Panc1 (cell line): ENCODE data around the gene HLA-A. TPM values are rescaled to one million over a fixed set of nuclear protein-coding genes. Genes with fewer than 3 reads are reported as not detected.

Experiments used
- ATAC-seq: fragments of 200-7000 bp; cut with Tn5 transposase; 2 replicates; pipeline ENCODE4 v1.9.1; 2020; ENCODE audit warnings: mild to moderate bottlenecking, moderate library complexity
- BruUV-seq: library from RNA; stranded (reverse); fragments of 400-500 nt; replicated peaks from 2 replicates; lab custom pipeline; 2021; lab: Mats Ljungman, UMichigan
- CTCF ChIA-PET: fragments of 300-600 bp; sonication (Branson Sonifier 250); formaldehyde crosslinking; loops from one replicate; lab custom pipeline; 2022; ENCODE audit warnings: antibody characterized with exemption; lab: Charles Lee
- POLR2A ChIA-PET: fragments of 300-600 bp; sonication (Branson Sonifier 250); formaldehyde crosslinking; loops from one replicate; lab custom pipeline; 2022; ENCODE audit warnings: antibody characterized with exemption; lab: Charles Lee
- DNase-seq: peaks from one replicate; pipeline ENCODE4 v3.0.0-alpha.2; 2010; ENCODE audit warnings: low read depth, low spot score
- H3K27ac ChIP-seq: 2 replicates; pipeline ENCODE4 v1.5.1; 2011; ENCODE audit warnings: mild to moderate bottlenecking, low read length, inconsistent platforms
- H3K27me3 ChIP-seq: fragments of 200-500 bp; sonication (Bioruptor generic); 2 replicates; pipeline ENCODE4 v1.6.0; 2014; ENCODE audit warnings: low read length, inconsistent platforms; ENCODE audit not compliant: control insufficient read depth, insufficient read depth
- H3K36me3 ChIP-seq: fragments of 200-500 bp; sonication (Bioruptor generic); 2 replicates; pipeline ENCODE4 v1.5.1; 2014; ENCODE audit warnings: inconsistent platforms, mild to moderate bottlenecking, low read length, moderate library complexity; ENCODE audit not compliant: control insufficient read depth, insufficient read depth
- H3K4me1 ChIP-seq: 2 replicates; pipeline ENCODE4 v1.5.1; 2011; ENCODE audit warnings: inconsistent platforms, mild to moderate bottlenecking, low read length, moderate library complexity; ENCODE audit not compliant: control insufficient read depth, insufficient read depth
- H3K4me3 ChIP-seq, 2 experiments: 2 replicates each; pipeline ENCODE4 v1.5.1; 2011 to 2012; ENCODE audit warnings: low read depth in 2 of 2, low read length in 2 of 2, mild to moderate bottlenecking in 2 of 2, inconsistent platforms in 1 of 2, moderate library complexity in 1 of 2
- H3K9me3 ChIP-seq: fragments of 200-500 bp; sonication (Bioruptor generic); 2 replicates; pipeline ENCODE4 v1.5.1; 2014; ENCODE audit warnings: low read depth, mild to moderate bottlenecking, inconsistent platforms, low read length, moderate library complexity; ENCODE audit not compliant: control insufficient read depth, insufficient read depth
- CTCF ChIP-seq: fragments of 450-650 bp; IDR thresholded peaks from 2 replicates; pipeline ENCODE4 v1.5.1; 2017; ENCODE audit warnings: mild to moderate bottlenecking
- POLR2AphosphoS5 ChIP-seq: IDR thresholded peaks from 2 replicates; pipeline ENCODE4 v1.6.1; 2012; ENCODE audit warnings: mild to moderate bottlenecking, low read depth, low read length, moderate library complexity
- REST ChIP-seq, 2 experiments: IDR thresholded peaks; 2 replicates each; pipeline ENCODE4 v1.6.1; 2011 to 2012; ENCODE audit warnings: low read depth in 2 of 2, control low read depth in 1 of 2, low read length in 1 of 2, mild to moderate bottlenecking in 1 of 2, moderate library complexity in 1 of 2; ENCODE audit not compliant: insufficient read depth in 1 of 2
- SIN3A ChIP-seq: IDR thresholded peaks from 2 replicates; pipeline ENCODE4 v1.6.1; 2012; ENCODE audit warnings: low read depth, mild to moderate bottlenecking, low read length, moderate library complexity, borderline replicate concordance; ENCODE audit not compliant: insufficient read depth
- TCF7L2 ChIP-seq: IDR thresholded peaks from 2 replicates; pipeline ENCODE4 v1.6.1; 2011; ENCODE audit warnings: mild to moderate bottlenecking, low read depth, low read length, inconsistent platforms
- in situ Hi-C: cut with HindIII; loops from 2 replicates; pipeline ENCODE4 v1.10.0; 2016; ENCODE audit warnings: low sequenced_read_pairs, low pct_unique_long_range_greater_than_20kb
- intact Hi-C: fragments of 100-400 bp; cut with micrococcal nuclease; formaldehyde crosslinking; loops from one replicate; pipeline ENCODE4 v1.10.0; 2022; ENCODE audit not compliant: unreplicated experiment
- total RNA-seq: library from RNA; stranded (reverse); gene quantifications from one replicate; pipeline ENCODE4 v1.2.1, GENCODE V29; 2021; ENCODE audit not compliant: unreplicated experiment

HLA-A gene
- total RNA-seq, 1 experiment from 2014 or later, result 397 TPM

DNA sequence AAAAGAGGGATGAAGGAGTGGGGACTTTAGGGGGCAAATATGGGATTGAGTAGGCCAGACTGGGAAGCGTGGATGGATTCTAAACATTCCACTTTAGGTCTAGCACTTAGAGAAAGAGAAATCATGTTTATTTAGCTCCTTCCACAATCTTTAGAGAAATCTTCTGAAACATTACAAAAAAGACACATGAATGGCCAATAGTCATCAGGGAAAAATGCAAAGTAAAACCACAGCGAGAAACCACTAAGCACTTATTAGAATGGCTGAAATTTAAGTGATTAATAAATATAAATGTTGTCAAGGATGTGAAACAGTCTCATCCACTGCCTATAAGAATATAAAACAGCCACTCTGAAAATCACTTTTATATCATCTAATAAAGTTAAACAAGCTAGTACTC lies 46.9 kb downstream of the HLA-A start:
- Histone ChIP-seq H3K36me3 (no peaks in the 10 kb centered on the region), H3K4me1 (no peaks in the 10 kb centered on the region), H3K27ac (no peak overlapping the region), H3K9me3 (no peaks in the 10 kb centered on the region), H3K27me3 (no peaks in the 10 kb centered on the region; the same call in 1 of the 2 replicates), H3K4me3 (no peak overlapping the region)
- no peak for DNase-seq
- BruUV-seq, result no TSS peak
- CTCF ChIA-PET, result no interaction called here
- TF ChIP-seq TCF7L2 (no peak), SIN3A (no peak), POLR2AphosphoS5 (no peak), CTCF (no peak), REST (IDR thresholded peaks at IDR 0.05; ENCODE audit: insufficient read depth in 1 of 2, low read depth in 2 of 2, low read length in 1 of 2) (no peak)
- ATAC-seq, result no peak
- POLR2A ChIA-PET, result no interaction called here
- in situ Hi-C loops (no loop called here), intact Hi-C loops (no loop called here)

- CTCF ChIA-PET, result no interaction called here
- in situ Hi-C loops, result no loop called here
- DNase-seq, result no peak
- Histone ChIP-seq H3K9me3 (no peaks in the 10 kb centered on the region), H3K27ac (no peak overlapping the region), H3K4me1 (no peaks in the 10 kb centered on the region), H3K27me3 (no peaks in the 10 kb centered on the region; the same call in 1 of the 2 replicates), H3K36me3 (no peaks in the 10 kb centered on the region), H3K4me3 (no peak overlapping the region)
- intact Hi-C loops, result no loop called here
- POLR2A ChIA-PET, result no interaction called here
- BruUV-seq, result no TSS peak
- ATAC-seq, result no peak
- TF ChIP-seq POLR2AphosphoS5 (no peak), SIN3A (no peak), REST (IDR thresholded peaks at IDR 0.05; ENCODE audit: insufficient read depth in 1 of 2, low read depth in 2 of 2, low read length in 1 of 2) (no peak), TCF7L2 (no peak), CTCF (no peak)
These were observed 48.6 kb downstream of the HLA-A start for GRCh38 chr6:29990931-29991330.
